Panc1 (cell line): Measurements from ENCODE around the gene TGM5. TPM values are rescaled to one million over a fixed set of nuclear protein-coding genes. Genes with fewer than 3 reads are reported as not detected.
A peak's percentile ranks its signal among the peaks of the same experiment; 100 is the strongest.

Experiments used
- ATAC-seq: fragments of 200-7000 bp; cut with Tn5 transposase; 2 replicates; pipeline ENCODE4 v1.9.1; 2020; ENCODE audit warnings: mild to moderate bottlenecking, moderate library complexity
- BruUV-seq: library from RNA; stranded (reverse); fragments of 400-500 nt; replicated peaks from 2 replicates; lab custom pipeline; 2021; lab: Mats Ljungman, UMichigan
- CTCF ChIA-PET: fragments of 300-600 bp; sonication (Branson Sonifier 250); formaldehyde crosslinking; loops from one replicate; lab custom pipeline; 2022; ENCODE audit warnings: antibody characterized with exemption; lab: Charles Lee
- POLR2A ChIA-PET: fragments of 300-600 bp; sonication (Branson Sonifier 250); formaldehyde crosslinking; loops from one replicate; lab custom pipeline; 2022; ENCODE audit warnings: antibody characterized with exemption; lab: Charles Lee
- DNase-seq: peaks from one replicate; pipeline ENCODE4 v3.0.0-alpha.2; 2010; ENCODE audit warnings: low read depth, low spot score
- H3K27ac ChIP-seq: 2 replicates; pipeline ENCODE4 v1.5.1; 2011; ENCODE audit warnings: mild to moderate bottlenecking, low read length, inconsistent platforms
- H3K27me3 ChIP-seq: fragments of 200-500 bp; sonication (Bioruptor generic); 2 replicates; pipeline ENCODE4 v1.6.0; 2014; ENCODE audit warnings: low read length, inconsistent platforms; ENCODE audit not compliant: control insufficient read depth, insufficient read depth
- H3K36me3 ChIP-seq: fragments of 200-500 bp; sonication (Bioruptor generic); 2 replicates; pipeline ENCODE4 v1.5.1; 2014; ENCODE audit warnings: inconsistent platforms, mild to moderate bottlenecking, low read length, moderate library complexity; ENCODE audit not compliant: control insufficient read depth, insufficient read depth
- H3K4me1 ChIP-seq: 2 replicates; pipeline ENCODE4 v1.5.1; 2011; ENCODE audit warnings: inconsistent platforms, mild to moderate bottlenecking, low read length, moderate library complexity; ENCODE audit not compliant: control insufficient read depth, insufficient read depth
- H3K4me3 ChIP-seq, 2 experiments: 2 replicates each; pipeline ENCODE4 v1.5.1; 2011 to 2012; ENCODE audit warnings: low read depth in 2 of 2, low read length in 2 of 2, mild to moderate bottlenecking in 2 of 2, inconsistent platforms in 1 of 2, moderate library complexity in 1 of 2
- H3K9me3 ChIP-seq: fragments of 200-500 bp; sonication (Bioruptor generic); 2 replicates; pipeline ENCODE4 v1.5.1; 2014; ENCODE audit warnings: low read depth, mild to moderate bottlenecking, inconsistent platforms, low read length, moderate library complexity; ENCODE audit not compliant: control insufficient read depth, insufficient read depth
- POLR2AphosphoS5 ChIP-seq: IDR thresholded peaks from 2 replicates; pipeline ENCODE4 v1.6.1; 2012; ENCODE audit warnings: mild to moderate bottlenecking, low read depth, low read length, moderate library complexity
- REST ChIP-seq, 2 experiments: IDR thresholded peaks; 2 replicates each; pipeline ENCODE4 v1.6.1; 2011 to 2012; ENCODE audit warnings: low read depth in 2 of 2, control low read depth in 1 of 2, low read length in 1 of 2, mild to moderate bottlenecking in 1 of 2, moderate library complexity in 1 of 2; ENCODE audit not compliant: insufficient read depth in 1 of 2
- SIN3A ChIP-seq: IDR thresholded peaks from 2 replicates; pipeline ENCODE4 v1.6.1; 2012; ENCODE audit warnings: low read depth, mild to moderate bottlenecking, low read length, moderate library complexity, borderline replicate concordance; ENCODE audit not compliant: insufficient read depth
- TCF7L2 ChIP-seq: IDR thresholded peaks from 2 replicates; pipeline ENCODE4 v1.6.1; 2011; ENCODE audit warnings: mild to moderate bottlenecking, low read depth, low read length, inconsistent platforms
- in situ Hi-C: cut with HindIII; loops from 2 replicates; pipeline ENCODE4 v1.10.0; 2016; ENCODE audit warnings: low sequenced_read_pairs, low pct_unique_long_range_greater_than_20kb
- intact Hi-C: fragments of 100-400 bp; cut with micrococcal nuclease; formaldehyde crosslinking; loops from one replicate; pipeline ENCODE4 v1.10.0; 2022; ENCODE audit not compliant: unreplicated experiment
- total RNA-seq: library from RNA; stranded (reverse); gene quantifications from one replicate; pipeline ENCODE4 v1.2.1, GENCODE V29; 2021; ENCODE audit not compliant: unreplicated experiment
- TF ChIP-seq, protein P1 (sequence below): fragments of 450-650 bp; IDR thresholded peaks from 2 replicates; pipeline ENCODE4 v1.5.1; 2017; ENCODE audit warnings: mild to moderate bottlenecking

Gene TGM5
- total RNA-seq, 1 experiment from 2014 or later, result not detected

DNA sequence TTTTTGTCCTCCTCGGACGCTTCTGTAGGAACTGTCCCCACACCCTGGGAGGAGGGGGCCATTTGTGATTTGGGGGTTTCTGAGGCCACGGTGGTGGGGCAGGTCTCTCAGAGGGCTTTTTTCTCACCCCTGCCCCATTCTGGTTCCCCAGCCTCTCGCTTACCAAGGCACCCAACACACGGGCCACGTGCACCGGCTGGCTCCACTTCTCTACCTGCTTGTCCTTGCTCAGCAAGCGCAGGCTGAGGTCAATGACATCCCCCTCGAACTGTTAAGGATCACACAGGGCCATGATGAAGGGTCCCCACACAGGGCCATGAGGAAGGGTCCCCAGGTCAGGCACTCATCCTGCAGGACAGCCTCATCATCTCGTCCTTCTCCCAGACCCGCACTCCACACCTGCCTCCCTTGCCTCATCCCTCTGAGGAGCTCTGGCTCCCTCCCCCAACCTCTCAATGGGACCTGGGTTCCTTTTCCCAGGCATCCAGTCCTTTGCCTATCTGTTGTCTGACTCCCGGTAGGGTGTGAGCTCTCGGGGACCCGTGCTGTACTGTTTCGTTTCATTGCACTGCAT, 56.5 kb downstream of the TGM5 start:
- POLR2A ChIA-PET, result no interaction called here
- H3K4me3 ChIP-seq, result no peak overlapping the region

GRCh38 chr15:43209059-43209824, 57.5 kb downstream of the TGM5 start:
- H3K9me3 ChIP-seq, result no peaks in the 10 kb centered on the region
- no peak for DNase-seq
- H3K27ac ChIP-seq, result no peak overlapping the region
- in situ Hi-C loops (no loop called here), intact Hi-C loops (no loop called here)
- H3K27me3 ChIP-seq, result peaks cover 3% of the 10 kb centered on the region; the same call in 1 of the 2 replicates
- ChIA-PET CTCF (interaction anchor here (0.6 to 2.4 kb wide), 3 partner anchors 16 to 76 kb away, joined by 4 to 9 read pairs (median 6); no protein-coding TSS in a partner anchor), POLR2A (no interaction called here)
- no peaks in the 10 kb centered on the region for H3K36me3 ChIP-seq
- H3K4me3 ChIP-seq, result no peak overlapping the region
- ATAC-seq, result peak; percentile 76
- H3K4me1 ChIP-seq, result no peaks in the 10 kb centered on the region
- BruUV-seq, result no TSS peak
- TF ChIP-seq POLR2AphosphoS5 (no peak), TCF7L2 (no peak), SIN3A (no peak), REST (IDR thresholded peaks at IDR 0.05; ENCODE audit: insufficient read depth in 1 of 2, low read depth in 2 of 2, low read length in 1 of 2) (no peak)
- TF ChIP-seq, protein P1, sequence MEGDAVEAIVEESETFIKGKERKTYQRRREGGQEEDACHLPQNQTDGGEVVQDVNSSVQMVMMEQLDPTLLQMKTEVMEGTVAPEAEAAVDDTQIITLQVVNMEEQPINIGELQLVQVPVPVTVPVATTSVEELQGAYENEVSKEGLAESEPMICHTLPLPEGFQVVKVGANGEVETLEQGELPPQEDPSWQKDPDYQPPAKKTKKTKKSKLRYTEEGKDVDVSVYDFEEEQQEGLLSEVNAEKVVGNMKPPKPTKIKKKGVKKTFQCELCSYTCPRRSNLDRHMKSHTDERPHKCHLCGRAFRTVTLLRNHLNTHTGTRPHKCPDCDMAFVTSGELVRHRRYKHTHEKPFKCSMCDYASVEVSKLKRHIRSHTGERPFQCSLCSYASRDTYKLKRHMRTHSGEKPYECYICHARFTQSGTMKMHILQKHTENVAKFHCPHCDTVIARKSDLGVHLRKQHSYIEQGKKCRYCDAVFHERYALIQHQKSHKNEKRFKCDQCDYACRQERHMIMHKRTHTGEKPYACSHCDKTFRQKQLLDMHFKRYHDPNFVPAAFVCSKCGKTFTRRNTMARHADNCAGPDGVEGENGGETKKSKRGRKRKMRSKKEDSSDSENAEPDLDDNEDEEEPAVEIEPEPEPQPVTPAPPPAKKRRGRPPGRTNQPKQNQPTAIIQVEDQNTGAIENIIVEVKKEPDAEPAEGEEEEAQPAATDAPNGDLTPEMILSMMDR, result no peak; the same call in 1 of the 2 replicates

More for the DNA sequence above, 56.5 kb downstream of the TGM5 start:
- ATAC-seq (no peak), DNase-seq (no peak)
- Histone ChIP-seq H3K36me3 (no peaks in the 10 kb centered on the region), H3K4me1 (no peaks in the 10 kb centered on the region), H3K27me3 (peaks cover 3% of the 10 kb centered on the region; the same call in 1 of the 2 replicates), H3K27ac (no peak overlapping the region), H3K9me3 (no peaks in the 10 kb centered on the region)
- intact Hi-C loops (no loop called here), in situ Hi-C loops (no loop called here)
- TF ChIP-seq SIN3A (no peak), TCF7L2 (no peak)
- CTCF ChIA-PET, result interaction anchor here (1.9 kb wide), 1 partner anchor 75 kb away, joined by 6 read pairs; no protein-coding TSS in a partner anchor
- no TSS peak for BruUV-seq
